HG03565 (cell line): ENCODE measurements around the gene AGPAT1.

Experiments
- ATAC-seq: cut with Tn5 transposase; IDR thresholded peaks from one replicate; pipeline ENCODE4 v1.9.1; 2021; ENCODE audit warnings: mild to moderate bottlenecking, moderate library complexity; ENCODE audit not compliant: unreplicated experiment

AGPAT1 gene

GRCh38 chr6:32127409-32127716 is 48.5 kb downstream of the AGPAT1 start:
- no peak for ATAC-seq

GRCh38 chr6:32126880-32127279 is 49.0 kb downstream of the AGPAT1 start:
- no peak for ATAC-seq

- ATAC-seq = no peak
These were observed 52.2 kb downstream of the AGPAT1 start for GRCh38 chr6:32123681-32124080.

- ATAC-seq = no peak
These were observed 55.3 kb downstream of the AGPAT1 start for GRCh38 chr6:32120573-32121059.

- ATAC-seq = no peak
These were observed 56.9 kb downstream of the AGPAT1 start for GRCh38 chr6:32118782-32119628.
